Inflammatory macrophage treated with lipopolysaccharide for 1 hour (primary cell): Measurements from ENCODE around the gene LITAF.
"Not testable (repeated sequence)": the region's sequence is repeated elsewhere in the genome, so short reads cannot be mapped to it uniquely, and the experiment has no call there.

Experiments
- DNase-seq, 2 donors: peaks; one replicate each; pipeline ENCODE4 v3.0.0-alpha.2; 2020 to 2022

Gene LITAF

DNA sequence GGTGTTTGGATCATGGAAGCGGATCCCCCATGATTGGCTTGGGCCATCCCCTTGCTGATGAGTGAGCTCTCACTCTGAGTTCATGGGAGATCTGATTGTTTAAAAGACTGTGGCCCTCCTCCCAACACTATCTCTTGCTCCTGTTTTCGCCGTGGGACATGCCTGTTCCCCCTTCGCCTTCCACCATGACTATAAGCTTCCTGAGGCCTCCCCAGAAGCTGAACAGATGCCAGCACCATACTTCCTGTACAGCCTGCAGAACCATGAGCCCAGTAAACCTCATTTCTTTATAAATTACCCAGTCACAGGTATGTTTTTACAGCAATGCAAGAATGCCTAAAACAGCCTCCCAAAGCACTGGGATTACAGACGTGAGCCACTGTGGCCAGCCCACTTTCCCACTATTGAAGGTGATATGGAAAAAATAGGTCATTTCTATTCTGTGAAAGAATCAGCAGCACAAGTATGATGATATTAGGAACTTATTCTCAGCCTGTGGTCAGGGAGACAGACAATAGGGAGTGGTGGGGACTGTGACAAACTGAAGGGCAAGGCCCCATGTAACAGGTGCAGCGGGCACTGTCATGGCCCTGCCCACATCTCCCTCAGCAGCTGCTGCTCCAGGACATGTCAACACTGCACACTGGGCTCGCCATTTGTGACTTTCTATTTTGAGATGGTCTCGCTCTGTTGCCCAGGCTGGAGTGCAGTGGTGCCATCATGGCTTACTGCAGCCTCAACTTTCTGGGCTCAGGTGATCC is 33.7 kb upstream of the LITAF start:
- no peak for DNase-seq

DNA sequence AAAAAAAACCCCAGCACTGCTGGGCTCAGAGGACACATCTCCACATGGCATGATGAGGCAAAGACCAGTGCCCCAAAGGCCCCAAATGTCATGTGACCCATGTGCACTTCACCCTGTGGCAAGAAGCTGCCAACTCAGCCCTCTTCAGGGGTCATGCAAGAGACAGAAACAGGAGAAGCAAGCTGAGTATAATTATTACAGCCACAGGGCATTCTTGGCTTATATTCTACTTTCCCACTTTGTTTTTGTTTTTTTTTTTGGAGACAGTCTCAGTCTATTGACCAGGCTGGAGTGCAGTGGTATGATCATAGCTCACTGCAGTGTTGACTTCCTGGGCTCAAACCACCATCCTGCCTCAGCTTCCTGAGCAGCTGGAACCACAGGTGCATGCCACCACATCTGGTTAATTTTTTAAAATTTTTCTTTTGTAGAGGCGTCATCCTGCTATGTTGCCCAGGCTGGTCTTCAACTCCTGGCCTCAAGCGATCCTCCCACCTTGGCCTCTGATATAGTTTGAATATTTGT is 32.7 kb upstream of the LITAF start:
- peak; percentile 77 to 92 for DNase-seq

DNA sequence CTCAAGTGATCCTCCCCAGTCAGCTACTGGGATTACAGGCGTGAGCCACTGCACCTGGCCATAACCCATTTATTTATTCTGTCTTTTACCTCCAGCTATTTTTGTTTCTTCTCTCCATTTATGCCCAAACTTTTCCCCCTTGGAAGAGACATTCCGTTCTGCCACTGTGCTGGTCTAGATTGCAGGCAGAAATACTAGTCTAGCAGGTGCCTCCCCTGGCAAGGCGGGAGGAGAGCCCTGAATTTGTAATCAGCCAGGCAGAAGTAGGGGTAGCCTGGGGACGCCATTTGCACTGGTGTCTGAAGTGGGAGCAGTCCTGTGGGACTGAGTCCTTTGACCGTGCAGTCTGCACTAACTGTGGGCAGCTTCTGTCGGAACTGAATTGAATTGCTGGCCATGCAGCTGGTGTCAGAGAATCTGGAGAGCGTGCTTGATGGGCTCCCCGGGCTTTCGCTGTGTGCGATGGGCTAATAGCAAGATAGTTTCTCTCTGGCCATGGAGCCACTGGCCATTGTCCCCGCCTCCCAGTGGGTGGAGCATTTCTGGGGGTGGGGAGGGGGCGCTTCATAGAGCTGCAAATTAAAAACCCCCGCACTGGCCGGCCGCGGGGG is 31.5 kb upstream of the LITAF start:
- no peak for DNase-seq

DNA sequence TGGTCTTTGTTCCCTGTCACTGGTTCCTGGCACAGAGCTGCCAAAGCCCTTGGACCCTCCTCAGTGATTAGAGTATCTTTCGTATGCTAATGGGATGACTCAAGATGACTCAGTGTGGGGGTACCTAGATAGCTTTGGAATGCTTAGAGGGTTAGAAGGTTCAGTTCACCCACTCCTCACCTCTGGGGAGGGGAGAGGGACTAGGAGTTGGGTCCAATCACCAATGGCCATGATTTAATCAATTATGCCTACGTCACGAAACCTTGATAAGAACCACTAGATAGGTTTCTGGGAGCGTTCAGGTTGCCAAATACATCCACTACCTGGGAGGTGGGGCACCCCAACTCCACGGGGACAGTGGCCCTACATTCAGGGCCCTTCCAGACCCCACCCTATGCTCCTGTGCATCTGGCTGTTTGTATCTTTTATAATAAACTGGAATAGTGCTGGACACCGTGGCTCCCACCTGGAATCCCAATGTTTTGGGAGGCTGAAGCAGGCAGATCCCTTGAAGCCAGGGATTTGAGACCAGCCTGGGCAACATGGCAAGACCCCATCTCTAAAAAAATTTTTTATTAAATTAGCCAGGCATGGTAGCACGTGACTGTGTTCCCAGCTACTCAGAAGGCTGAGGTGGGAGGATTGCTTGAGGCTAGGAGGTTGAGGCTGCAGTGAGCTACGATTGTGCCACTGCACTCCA is 29.2 kb upstream of the LITAF start:
- DNase-seq: no peak

DNA sequence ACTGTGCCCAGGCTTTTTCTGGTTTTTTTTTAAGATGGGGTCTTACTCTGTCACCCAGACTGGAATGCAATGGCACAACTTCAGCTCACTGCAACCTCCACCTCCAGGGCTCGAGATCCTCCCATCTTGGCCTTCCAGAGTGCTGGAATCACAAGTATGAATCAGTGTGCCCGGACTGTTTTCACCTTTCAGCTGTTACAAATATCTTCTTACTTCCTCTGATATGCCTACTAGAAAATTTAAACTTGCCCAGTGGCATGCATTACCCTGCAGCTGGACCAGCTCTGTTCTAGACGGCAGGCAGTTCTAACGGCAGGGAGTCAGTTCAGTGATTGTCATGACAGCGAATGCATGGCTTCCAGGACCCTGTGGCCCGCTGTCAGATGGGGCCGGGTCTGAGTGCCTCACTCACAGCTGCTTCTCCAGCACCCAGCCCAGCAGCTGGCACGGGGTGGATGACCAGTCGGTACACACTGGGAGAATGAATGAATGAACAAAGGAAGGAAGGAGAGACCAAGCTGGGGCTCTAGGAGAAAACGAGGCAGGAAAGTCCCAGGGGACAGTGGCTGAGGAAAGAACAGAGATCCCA is 28.0 kb upstream of the LITAF start:
- no peak for DNase-seq

DNA sequence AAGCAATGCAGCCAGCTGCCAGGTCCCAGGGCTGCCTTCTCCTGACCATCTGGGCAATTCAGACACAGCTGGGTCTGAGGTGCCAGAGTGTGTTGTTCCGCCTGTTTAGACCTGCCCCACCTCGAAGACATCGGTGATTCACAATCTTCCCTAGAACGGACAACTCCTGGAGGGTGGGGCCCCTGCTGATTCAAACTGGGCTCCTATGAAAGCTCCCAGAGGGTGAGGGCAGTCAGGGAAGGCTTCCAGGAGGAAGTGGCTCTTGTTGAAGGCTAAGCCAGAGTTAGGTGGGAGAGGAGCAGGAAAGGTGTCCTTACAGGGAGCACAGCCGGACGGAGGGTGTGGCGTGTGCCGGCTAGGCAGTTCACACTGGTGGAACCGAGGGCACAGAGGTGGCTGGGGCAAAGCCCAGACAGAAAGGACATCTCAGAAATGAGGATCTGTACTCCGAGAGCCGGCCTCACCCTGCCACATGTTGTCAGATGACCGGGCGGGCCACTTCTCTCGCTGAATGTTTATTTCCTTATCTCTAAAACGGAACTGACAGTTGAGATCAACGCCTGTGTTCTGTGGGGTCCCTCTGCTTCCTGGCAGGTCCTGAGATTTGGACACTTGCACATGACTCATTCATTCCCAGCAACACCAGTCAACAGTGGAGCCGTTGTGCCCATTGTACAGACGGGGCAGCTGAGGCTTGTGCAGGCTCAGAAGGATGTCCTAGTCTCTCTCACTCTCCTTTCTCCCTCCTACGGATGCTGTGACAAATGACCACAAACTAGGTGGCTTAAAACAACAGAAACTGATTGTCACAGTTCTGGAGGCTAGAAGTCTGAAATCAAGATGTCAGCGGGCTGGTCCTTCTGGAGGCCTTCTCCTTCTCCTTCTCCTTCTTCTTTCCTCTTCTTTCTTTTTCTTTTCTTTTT is 26.9 kb upstream of the LITAF start:
- peak; percentile 88 to 89 for DNase-seq

DNA sequence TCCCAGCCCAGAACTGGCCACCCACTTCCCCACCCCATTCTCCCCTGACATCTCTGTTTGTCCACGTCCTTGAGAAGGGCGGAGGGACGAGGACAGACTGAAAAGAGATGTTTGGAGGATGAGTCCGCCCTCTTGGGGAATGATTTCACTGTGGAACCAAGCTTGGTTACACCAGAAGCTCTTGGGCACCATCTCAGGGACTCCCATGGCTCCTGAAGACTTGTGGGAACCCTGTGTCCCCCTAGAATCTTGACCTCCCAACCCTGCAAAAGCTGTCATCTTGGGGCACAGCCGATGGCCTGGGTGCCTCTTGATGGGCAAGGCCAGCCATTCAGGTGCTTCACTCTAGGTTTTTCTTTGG is 25.9 kb upstream of the LITAF start:
- DNase-seq: no peak

DNA sequence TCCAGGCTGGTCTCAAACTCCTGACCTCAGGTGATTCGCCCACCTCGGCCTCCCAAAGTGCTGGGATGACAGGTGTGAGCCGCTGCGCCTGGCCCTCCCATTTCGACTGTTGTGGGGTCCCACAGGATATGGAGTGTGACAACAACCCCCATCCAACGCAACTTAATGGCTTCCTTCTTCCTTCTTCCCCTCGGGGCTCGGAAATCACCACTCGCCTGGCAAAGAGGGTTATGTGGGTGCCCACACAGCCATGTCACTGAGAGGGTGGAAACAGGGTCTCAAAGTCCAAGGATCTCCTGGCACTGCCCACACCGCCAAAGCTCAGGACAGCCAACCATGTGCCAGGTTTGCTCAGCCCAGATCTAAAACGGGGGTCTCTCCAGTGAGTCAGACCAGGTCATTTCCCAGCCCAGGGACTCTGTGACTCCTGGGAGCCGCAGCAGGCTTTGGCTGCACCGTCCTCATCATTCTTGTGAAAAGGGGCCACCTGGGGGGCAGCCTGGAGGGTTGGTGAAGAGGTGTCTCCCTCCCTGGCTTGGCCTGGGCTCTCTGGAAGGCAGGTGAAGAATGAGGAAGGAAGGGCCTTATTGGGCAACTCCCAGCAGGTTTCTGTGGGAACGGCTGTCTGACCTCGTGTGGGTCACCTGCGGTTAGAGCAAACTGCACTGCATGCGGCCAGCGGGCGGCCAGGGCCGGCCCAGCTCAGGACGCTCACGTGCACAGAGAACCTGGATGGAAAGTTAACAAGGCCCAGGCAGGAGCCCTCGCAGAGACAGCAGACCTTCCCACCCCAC is 25.3 kb upstream of the LITAF start:
- peak; percentile 62 for DNase-seq

DNA sequence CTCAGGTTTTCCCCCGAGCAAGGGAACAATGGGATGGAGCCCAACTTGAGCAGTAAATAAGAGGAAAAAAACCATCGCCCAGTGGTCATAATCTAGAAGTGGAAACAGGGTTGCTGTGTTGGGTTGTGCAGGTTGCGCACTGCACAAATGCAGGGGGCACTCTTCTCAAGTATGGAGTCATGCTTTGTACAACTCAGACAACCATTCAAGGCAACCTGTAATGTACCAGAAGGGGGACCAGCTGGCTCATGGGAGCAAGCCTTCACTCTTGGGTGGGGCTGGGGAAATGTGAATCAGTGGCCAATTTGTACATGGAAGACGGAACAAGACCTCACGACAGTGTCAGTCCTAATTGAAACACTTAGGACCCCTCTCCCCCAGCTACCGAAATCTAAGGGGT is 23.9 kb upstream of the LITAF start:
- DNase-seq: no peak

DNA sequence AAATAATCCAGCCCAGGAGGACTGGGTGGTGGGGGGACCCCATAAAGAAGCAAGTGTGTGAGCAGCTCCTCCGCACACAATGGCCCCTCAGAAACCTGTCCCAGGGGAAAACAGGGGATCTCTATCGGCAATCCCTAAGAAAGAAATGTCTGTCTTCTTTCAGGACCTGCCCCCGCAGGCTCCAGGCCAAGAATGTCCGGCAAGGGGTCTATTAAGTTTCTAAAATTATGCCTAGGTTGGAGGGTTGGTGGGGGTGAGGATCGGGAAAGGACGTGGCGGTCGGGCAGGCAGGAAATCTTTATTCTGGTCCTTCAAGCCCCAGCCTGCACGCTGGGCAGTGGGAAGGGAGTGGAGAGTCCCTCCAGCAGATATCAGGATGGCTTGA is 23.4 kb upstream of the LITAF start:
- no peak for DNase-seq

DNA sequence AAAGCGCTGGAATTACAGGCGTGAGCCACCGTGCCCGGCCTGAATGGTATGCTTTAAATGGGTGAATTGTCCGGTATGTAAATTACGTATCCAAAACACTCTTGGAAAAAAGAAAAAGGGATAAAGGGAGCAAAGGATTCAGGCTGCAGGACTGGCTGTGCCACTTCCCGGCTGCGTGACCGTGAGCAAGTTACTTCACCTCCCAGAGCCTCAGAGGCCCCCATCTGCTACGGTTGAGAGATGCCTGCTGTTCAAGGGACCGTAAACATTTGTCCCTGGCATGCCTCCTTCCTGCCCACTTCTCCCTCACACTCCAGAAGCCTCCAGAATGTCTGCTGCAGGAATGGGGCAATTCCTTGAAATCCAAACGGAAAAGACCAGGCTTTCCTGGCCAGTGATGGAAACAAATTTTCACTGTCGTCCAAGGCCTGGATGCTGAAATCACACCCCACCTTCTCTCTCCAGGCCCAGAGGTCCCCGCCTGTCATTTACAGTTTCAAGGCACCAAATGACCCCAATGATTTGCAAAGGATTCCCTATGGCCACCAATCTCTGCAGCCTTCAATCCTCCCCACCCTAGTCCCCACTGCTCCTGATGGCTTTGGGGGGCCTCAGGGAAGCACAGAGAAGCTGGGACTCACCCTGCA is 22.9 kb upstream of the LITAF start:
- DNase-seq: no peak

DNA sequence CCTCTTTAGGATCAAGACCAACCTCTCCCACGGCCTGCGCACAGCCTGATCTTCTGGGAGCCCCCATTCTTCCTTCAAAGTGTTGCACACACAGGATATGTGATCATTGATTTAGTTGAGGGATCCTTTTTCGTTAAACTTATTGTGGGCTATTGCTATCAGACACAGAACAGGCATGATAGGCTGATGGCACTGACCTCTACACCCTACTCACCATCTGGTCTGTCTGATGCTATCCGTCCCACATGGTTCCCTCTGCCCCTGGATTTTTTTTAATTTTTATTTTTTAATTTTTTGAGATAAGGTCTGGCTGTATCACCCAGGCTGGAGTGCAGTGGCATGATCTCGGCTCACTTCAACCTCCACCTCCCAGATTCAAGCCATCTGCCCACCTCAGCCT is 19.2 kb upstream of the LITAF start:
- peak in 1 of 2 donors; percentile 37 for DNase-seq

DNA sequence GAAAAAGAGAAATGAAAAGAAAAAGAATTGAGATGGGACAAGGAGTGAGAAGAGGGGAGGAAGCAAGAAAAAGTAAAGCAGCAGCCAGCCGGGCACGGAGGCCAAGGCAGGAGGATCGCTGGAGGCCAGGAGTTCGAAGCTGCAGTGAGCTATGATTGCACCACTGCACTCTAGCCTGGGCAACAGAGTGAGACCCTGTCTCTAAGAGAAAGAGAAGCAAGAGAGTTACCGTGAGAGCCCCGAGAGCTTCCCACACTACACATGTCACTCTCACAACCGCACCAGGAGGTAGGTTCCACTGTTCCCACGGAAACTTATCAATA is 18.8 kb upstream of the LITAF start:
- no peak for DNase-seq

DNA sequence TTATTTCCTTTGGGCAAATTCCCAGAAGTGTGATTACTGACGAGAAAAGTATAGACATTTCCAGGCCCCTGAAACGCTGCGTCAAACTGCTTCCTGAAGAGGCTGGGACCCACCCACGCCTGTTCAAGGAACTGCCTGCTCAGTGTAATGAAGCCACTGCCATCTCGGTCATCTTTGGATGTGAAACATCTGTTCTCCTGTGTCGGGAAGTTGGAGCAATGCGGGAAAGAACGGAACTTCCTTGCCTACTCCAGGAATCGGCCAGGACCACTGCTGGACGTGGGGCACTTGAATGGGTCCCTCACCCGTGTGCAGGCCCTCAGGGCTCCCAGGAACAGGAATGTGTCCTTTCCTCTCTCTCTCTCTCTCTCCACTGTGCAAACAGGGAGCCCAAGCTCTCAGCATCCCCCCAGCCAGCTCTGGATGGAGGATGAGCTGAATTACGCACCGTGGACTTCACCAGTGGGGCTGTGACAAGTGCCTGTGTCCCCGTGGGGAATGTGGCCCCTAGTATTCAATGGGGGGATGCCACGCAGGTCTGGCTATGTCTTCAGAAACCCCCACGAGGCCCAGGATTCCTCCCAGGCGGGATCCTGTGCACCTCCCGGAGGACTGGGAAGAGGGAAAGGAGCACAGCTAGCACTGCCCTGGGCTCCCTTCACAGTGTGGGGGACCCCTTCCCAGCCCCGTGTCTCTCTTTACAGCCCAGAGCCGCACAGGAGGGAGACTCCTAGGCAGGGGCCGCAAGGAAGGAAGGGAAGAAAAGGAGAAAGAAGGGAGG is 18.3 kb upstream of the LITAF start:
- DNase-seq: peak; percentile 86 to 98

DNA sequence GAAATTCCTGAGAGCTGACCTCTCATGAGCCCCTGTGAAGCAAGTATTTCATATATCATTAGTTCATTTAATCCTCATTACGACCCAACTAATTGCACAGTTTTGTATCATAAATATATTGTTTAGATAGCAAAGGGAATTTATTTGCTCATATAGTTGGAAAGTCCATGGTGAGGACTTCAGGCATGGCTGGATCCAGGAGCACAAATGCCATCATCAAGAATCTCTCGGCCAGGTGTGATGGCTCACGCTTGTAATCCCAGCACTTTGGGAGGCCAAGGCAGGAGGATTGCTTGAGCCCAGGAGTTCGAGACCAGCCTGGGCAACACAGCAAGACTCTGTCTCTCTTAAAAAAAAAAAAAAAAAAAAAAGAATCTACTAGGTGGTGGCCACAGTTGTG is 17.6 kb upstream of the LITAF start:
- not testable (repeated sequence) for DNase-seq

DNA sequence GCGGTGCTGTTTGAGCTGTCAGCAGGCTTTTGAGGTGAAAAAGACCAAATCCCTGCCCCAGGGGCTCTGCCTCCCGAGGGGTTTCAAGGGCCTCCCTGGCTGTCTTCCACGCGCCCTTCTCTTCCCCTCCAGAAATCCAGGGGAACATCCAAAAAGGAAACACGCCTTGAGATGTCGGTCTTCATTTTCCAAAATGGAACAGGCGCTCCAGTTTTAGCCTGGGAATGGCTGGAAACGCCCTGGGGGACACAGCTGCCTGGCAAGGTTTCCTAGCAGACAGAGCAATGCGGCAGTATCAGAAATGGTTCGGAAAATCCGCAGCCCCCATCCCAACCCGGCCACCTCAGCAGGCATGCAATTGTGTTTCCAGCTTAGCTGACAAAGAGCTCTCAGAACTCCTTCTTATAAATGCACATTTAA is 16.6 kb upstream of the LITAF start:
- no peak for DNase-seq

DNA sequence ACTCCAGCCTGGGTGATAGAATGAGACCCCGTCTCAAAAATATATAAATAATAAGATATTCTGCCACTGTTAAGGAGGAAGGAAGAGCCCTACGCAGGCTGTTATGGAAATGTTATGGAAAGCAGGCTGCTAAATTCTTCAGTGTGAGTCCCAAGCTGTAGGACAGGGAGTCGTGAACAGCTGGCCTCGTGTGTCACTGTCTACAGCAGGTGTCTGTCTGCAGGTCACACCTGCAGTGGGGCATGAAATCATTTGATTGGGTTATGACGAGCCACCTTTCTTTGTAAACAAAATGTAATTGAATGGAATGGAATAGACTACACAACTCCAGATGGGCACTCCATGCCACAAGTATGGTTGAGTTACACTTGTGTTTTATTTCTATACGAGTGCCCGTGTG is 15.6 kb upstream of the LITAF start:
- no peak for DNase-seq

DNA sequence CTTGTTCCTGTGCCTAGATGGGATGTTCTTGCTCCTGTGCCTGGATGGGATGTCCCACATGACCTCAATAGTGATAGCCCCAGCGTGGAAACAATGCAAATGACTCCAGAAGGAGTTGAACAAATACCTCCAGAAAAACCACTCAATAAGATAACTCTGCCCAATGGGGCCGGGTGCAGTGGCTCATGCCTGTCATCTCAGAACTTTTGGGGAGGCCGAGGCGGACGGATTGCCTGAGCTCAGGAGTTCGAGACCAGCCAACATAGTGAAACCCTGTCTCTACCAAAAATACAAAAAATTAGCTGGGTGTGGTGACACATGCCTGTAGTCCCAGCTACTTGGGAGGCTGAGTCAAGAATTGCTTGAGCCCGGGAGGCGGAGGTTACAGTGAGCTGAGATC is 15.2 kb upstream of the LITAF start:
- DNase-seq: no peak

DNA sequence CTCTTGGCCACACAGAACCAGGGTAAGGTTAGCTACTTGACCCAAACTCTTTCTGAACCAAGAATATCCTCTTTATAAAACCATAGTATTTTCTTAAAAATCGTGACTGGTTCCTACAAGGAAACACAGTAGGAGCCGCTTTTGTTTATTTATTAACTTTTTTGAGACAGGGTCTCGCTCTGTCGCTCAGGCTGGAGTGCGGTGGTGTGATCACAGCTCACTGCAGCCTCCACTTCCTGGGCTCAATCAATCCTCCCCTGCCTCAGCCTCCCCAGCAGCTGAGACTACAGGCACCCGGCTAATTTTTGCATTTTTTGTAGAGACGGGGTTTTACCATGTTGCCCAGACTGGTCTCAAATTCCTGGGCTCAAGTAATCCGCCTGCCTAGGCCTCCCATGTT is 14.7 kb upstream of the LITAF start:
- no peak for DNase-seq

DNA sequence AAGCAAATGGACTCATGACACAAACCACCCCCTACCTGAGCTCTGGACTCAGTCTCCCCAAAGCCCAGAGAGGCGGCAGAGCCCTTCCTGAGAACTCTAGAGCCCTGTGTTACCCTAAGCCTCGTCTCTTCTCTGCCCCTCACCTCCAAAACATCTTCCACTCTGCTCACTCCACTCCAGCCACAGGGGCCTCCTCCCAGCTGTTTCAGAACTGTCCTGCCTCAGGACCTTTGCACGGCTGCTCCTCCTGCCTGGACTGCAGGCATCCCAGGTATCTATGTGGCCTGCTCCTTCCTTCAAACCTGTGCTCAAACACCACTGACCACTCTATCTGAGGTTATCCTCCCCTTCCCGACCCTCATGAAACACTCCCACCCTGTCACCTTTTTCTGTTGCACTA is 12.9 kb upstream of the LITAF start:
- DNase-seq: no peak
